ENCODE measurements around the gene ABTB2. TPM values are rescaled to one million over a fixed set of nuclear protein-coding genes. Genes with fewer than 3 reads are reported as not detected.

ABTB2 gene
- total and polyA plus RNA-seq, 9 of the 15 experiments (the other 6 are each of a cell fraction or from before 2014, with no cell fraction given), result 0.03 to 0.18 (median 0.12) TPM; not detected in 2

GRCh38 chr11:34329876-34330275, 27.9 kb downstream of the ABTB2 start (continued):
- no peak for TF ChIP-seq ATF2 (CRISPR knock-in tag; IDR thresholded peaks at IDR 0.05)
- TF ChIP-seq CTBP1 (IDR thresholded peaks at IDR 0.05; ENCODE audit: borderline replicate concordance), result no peak
- TF ChIP-seq XRCC3 (IDR thresholded peaks at IDR 0.05), result no peak
- TF ChIP-seq ZNF408 (CRISPR knock-in tag; IDR thresholded peaks at IDR 0.05; ENCODE audit: low read depth), result no peak
- no peak for TF ChIP-seq PCBP1 (IDR thresholded peaks at IDR 0.05; ENCODE audit: low read depth, low read length, poor library complexity, severe bottlenecking)

GRCh38 chr11:34328632-34328910, 29.2 kb downstream of the ABTB2 start:
- no peak for FAIRE-seq
- in situ Hi-C loops (cut with MboI), result loop anchor here (25.0 kb wide), 1 partner anchor 491 kb away; no protein-coding TSS in a partner anchor
- no peak overlapping the region for H3K4me2 ChIP-seq (ENCODE audit: insufficient read depth, low read length)
- no peak for TF ChIP-seq ZNF785 (CRISPR knock-in tag; IDR thresholded peaks at IDR 0.05)
- TF ChIP-seq ZNF212 (CRISPR knock-in tag; IDR thresholded peaks at IDR 0.05), result no peak
- TF ChIP-seq DIDO1 (tag; IDR thresholded peaks at IDR 0.05; ENCODE audit: low read depth), result no peak
- TF ChIP-seq HEY1 (CRISPR knock-in tag; IDR thresholded peaks at IDR 0.05; ENCODE audit: borderline replicate concordance), result no peak
- no peak for TF ChIP-seq MXI1 (IDR thresholded peaks at IDR 0.05; ENCODE audit: low read depth, low read length)
- TF ChIP-seq PHB2 (IDR thresholded peaks at IDR 0.05; ENCODE audit: low read depth), result no peak
- TF ChIP-seq TSC22D4 (tag; IDR thresholded peaks at IDR 0.05), result no peak
- no peak for TF ChIP-seq HCFC1 (IDR thresholded peaks at IDR 0.05; ENCODE audit: low read depth, low read length)
- no peak for TF ChIP-seq HDAC1 (IDR thresholded peaks at IDR 0.05)
- TF ChIP-seq ZMIZ1 (IDR thresholded peaks at IDR 0.05; ENCODE audit: low read depth in 2 of 2, low read length in 2 of 2), result no peak
- no peak for TF ChIP-seq ZNF436 (CRISPR knock-in tag; IDR thresholded peaks at IDR 0.05)
- no peak for TF ChIP-seq ZFP36 (IDR thresholded peaks at IDR 0.05; ENCODE audit: low read depth, low read length, partially characterized antibody)
- no peak for TF ChIP-seq ZNF324 (CRISPR knock-in tag; IDR thresholded peaks at IDR 0.05)
- TF ChIP-seq ZNF12 (CRISPR knock-in tag; IDR thresholded peaks at IDR 0.05), result no peak
- no peak for TF ChIP-seq KLF6 (CRISPR knock-in tag; IDR thresholded peaks at IDR 0.05; ENCODE audit: borderline replicate concordance)
- no peak for TF ChIP-seq NFATC3 (IDR thresholded peaks at IDR 0.05)

More at GRCh38 chr11:34328632-34328910, 29.2 kb downstream of the ABTB2 start:
- Histone ChIP-seq H3K4me3 (no peak overlapping the region), H3K79me2 (ENCODE audit: control insufficient read depth, insufficient read depth, low read length) (no peaks in the 10 kb centered on the region), H3K9ac (ENCODE audit: insufficient read depth in 1 of 2, low read depth in 2 of 2, low read length in 2 of 2) (no peak overlapping the region), H3K27ac (ENCODE audit: extremely low read depth, low read depth, low read length) (no peak overlapping the region), H4K20me1 (replicated peaks; ENCODE audit: control insufficient read depth, insufficient read depth, low read length) (no peaks in the 10 kb centered on the region), H3K4me1 (replicated peaks in 1 of 2; ENCODE audit: control insufficient read depth in 2 of 2, insufficient read depth in 2 of 2, low read length in 2 of 2) (no peaks in the 10 kb centered on the region), H3K27me3 (ENCODE audit: control insufficient read depth in 2 of 2, insufficient read depth in 2 of 2, low read length in 2 of 2) (peaks cover 6 to 27% of the 10 kb centered on the region in 2 experiments; a peak in 3 of 5 replicates), H3K9me1 (ENCODE audit: control insufficient read depth, insufficient read depth, low read length) (no peaks in the 10 kb centered on the region), H2AFZ (ENCODE audit: low read depth, low read length) (no peak overlapping the region), H3K36me3 (ENCODE audit: control insufficient read depth, insufficient read depth, low read length) (no peaks in the 10 kb centered on the region), H3K9me3 (replicated peaks; ENCODE audit: control insufficient read depth, insufficient read depth, low read depth, low read length) (no peaks in the 10 kb centered on the region)
- intact Hi-C loops (cut with micrococcal nuclease), result no loop called here
- CTCF ChIA-PET (ENCODE audit: low intra/inter-chr PET ratio), result no interaction called here
- ATAC-seq (no peak), DNase-seq (ENCODE audit: extremely low read depth in 1 of 4, low spot score in 3 of 4) (no peak)
- POLR2A ChIA-PET, result no interaction called here
- 0% methylated on average over 4 of the region's 4 CpGs for WGBS (ENCODE audit: insufficient coverage, low coverage, missing lambda C conversion rate)
- no TSS peak for BruUV-seq (replicated peaks)

All from K562 (cell line).